WTC11 (cell line): Measurements from ENCODE around the gene ZNRF2.

Experiments used
- SMAD3 ChIP-seq: sonication (generic); formaldehyde crosslinking; IDR thresholded peaks from 2 replicates; pipeline ENCODE4 v1.8.0; 2022; ENCODE audit warnings: missing genetic modification reagents, mild to moderate bottlenecking, borderline replicate concordance
- TF ChIP-seq, protein P1 (sequence below): fragments of 200-600 bp; IDR thresholded peaks from 2 replicates; pipeline ENCODE4 v1.8.0; 2022; ENCODE audit warnings: antibody characterized with exemption
- TF ChIP-seq, protein P2 (sequence below): sonication (generic); formaldehyde crosslinking; IDR thresholded peaks from 2 replicates; pipeline ENCODE4 v1.8.0; 2022; ENCODE audit warnings: mild to moderate bottlenecking, missing genetic modification reagents

DNA sequence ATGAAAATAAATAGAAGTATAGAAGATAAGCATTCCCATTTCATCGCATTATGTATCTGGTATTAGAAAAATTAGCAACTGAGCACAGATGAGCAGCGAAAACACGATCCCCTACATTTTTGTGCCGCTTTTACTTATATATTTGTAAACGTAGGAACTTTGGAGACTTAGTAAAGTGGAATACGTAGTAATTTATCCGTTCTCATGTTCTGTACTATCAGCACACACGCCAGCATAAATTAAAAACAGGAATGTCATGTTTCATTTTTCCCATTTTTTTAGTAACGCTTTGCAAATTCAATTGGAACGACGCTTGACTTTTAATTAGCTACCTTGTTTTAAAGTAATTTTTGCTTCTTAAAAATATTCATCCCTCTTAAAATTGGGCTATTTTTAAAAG is 2.4 kb downstream of the ZNRF2 start:
- TF ChIP-seq, protein P1, sequence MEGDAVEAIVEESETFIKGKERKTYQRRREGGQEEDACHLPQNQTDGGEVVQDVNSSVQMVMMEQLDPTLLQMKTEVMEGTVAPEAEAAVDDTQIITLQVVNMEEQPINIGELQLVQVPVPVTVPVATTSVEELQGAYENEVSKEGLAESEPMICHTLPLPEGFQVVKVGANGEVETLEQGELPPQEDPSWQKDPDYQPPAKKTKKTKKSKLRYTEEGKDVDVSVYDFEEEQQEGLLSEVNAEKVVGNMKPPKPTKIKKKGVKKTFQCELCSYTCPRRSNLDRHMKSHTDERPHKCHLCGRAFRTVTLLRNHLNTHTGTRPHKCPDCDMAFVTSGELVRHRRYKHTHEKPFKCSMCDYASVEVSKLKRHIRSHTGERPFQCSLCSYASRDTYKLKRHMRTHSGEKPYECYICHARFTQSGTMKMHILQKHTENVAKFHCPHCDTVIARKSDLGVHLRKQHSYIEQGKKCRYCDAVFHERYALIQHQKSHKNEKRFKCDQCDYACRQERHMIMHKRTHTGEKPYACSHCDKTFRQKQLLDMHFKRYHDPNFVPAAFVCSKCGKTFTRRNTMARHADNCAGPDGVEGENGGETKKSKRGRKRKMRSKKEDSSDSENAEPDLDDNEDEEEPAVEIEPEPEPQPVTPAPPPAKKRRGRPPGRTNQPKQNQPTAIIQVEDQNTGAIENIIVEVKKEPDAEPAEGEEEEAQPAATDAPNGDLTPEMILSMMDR = no peak
- no peak for TF ChIP-seq SMAD3
- TF ChIP-seq, protein P2, sequence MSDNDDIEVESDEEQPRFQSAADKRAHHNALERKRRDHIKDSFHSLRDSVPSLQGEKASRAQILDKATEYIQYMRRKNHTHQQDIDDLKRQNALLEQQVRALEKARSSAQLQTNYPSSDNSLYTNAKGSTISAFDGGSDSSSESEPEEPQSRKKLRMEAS (CRISPR knock-in tag) = no peak
